ENCODE results near the gene CNNM2.
"Not testable (repeated sequence)": the region's sequence is repeated elsewhere in the genome, so short reads cannot be mapped to it uniquely, and the experiment has no call there.

CNNM2 gene

DNA sequence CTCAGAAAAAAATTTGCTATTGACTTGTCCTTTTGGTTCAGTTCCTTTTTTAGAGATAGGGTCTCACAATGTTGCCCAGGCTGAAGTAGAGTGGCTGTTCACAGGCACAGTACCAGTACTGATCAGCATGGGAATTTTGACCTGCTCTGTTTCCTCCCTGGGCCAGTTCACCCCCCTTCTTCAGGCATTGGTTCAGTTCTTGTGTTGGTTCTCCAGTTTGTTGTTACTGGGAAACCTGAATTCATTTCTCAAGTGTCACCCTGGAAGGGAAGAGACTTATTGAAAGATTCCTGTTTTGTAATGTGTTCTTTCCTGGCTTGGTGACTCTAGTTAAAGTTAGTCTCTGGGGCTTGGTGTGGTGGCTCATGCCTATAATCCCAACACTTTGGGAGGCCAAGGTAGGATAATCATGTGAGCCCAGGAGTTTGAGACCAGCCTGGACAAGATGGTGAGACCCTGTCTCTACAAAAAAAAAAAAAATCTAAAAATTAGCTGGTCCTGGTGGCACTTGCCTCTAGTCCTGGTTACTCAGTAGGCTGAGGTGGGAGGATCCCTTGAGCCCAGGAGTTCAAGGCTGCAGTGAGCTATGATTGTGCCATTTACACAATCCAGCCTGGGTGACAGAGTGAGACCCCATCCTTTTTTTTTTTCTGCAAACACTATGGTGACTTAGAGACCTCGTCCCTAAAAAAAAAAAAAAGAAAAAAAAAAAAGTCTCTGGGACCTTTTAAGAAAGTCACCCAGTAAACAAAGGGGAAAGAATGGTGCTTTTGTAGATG lies 52.7 kb downstream of the CNNM2 start:
- DNase-seq: no peak

- DNase-seq: no peak
Observed at GRCh38 chr10:102975483-102976379, 57.6 kb downstream of the CNNM2 start.

GRCh38 chr10:102976380-102976726 lies 58.3 kb downstream of the CNNM2 start:
- not testable (repeated sequence) for DNase-seq

GRCh38 chr10:102982296-102982695 lies 64.2 kb downstream of the CNNM2 start:
- no peak for DNase-seq

DNA sequence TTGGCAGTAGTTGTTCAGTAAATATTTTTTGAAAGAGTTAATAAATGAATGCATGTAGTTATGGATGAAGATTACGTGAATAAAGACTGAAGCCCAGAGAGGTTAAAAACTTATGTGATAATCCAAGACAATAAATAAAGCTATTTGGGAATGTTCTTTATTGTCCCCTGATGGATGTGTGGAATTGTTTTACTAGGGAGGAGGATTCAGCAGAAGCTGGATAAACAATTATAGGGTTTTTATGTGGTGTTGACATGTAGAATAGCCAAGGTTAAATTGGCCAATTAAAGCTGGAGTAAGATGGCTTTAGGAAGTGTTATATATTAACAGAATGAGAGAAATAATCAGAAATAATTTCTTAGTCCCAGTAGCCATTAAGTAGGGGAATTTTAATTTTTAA lies 66.0 kb downstream of the CNNM2 start:
- DNase-seq: no peak

GRCh38 chr10:102985811-102986210 lies 67.7 kb downstream of the CNNM2 start:
- no peak for DNase-seq

DNA sequence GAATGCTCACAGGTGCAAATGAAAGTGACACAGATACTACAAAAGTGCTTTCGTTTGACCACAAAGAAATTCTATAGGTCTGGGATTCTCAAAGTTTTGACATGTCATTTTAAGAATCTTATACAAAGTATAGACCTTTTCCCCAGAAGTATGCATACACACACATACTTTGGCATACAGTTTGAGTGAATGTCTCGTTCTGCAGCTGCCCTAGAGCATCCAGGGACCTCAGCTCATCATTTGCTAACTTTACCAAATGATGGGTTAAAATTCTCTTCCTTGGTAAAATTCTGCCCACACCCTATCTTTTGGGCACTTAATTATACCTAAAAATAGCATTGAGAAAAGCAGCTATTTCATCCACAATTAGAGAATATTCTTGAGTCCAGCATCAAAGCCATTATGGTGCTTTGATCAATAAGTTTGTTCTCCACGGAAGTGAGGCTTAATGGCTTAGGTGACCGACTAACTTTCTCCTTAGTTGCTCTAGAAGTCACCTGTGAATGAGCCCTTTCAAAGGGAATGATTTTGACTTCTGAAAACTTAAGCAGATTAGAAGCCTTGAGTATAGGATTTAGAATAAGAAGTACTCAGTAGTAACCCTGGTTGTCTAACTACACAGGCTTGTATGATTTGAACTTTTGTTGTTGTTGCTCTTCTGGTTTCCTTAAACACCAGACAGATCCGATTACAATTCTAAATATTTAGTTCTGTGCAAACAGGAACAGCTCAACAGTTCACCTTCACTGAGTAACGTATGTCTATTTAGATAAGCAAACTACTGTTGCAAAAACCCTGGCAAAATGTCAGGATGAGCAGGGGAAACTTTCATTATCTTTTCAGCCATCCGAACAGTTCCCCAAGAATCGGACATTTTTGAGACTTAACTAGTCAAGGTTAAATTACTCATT lies 70.6 kb downstream of the CNNM2 start:
- DNase-seq: no peak

DNA sequence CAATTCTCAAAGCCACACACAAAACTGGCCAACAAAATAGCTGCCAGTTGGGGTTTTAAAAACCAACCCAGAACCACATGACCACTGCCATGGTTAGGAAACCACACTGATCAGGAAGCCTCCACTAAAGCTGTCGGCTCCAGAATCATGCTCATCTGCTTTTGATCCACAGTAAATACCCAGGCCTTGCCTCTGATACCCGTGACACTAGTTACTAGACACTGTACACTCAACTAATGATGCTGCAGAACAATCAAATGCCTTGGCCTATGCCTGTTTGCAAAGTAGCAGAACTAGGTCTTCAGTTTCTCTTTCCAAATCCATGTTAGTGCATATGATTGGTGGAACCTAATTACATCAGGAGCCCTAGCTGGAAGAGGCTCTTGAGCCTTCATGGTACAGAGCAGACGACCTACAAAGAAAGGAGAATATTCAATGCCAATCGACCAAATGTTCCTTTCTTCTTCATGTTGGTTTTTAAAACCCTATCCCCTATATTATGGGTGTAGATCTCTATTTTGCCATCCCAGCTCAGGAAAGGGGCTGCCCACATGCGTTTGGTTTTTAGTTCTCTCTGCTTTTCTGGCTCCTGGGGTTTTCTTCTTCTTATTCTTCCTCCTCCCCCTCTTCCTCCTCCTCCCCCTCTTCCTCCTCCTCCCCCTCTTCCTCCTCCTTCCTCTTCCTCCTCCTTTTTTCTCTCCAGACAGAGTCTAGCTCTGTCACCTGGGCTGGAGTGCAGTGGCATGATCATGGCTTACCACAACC lies 76.6 kb downstream of the CNNM2 start:
- DNase-seq: no peak

DNA sequence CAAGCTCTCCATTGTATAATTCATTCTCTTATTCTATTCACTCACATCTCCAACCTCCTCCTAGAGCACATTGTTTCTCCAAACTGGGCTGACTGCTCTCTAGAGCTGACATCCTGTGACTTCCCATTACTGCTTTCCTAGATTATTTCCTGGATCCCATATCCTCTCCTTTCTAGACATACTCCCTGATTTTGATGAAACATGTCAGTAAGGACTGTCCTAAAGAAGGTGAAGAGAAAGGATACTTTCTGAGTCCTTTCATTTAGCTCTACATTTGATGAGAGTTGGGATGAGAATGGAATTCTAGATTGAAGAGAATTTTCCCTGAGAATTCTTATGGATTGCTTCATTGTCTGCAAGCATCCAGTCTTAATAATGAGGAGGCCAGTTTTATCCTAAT lies 78.8 kb downstream of the CNNM2 start:
- DNase-seq: no peak

GRCh38 chr10:102997998-102998397 lies 79.9 kb downstream of the CNNM2 start:
- DNase-seq: no peak

- DNase-seq: no peak
Observed at GRCh38 chr10:102998399-102998907, 80.4 kb downstream of the CNNM2 start.

DNA sequence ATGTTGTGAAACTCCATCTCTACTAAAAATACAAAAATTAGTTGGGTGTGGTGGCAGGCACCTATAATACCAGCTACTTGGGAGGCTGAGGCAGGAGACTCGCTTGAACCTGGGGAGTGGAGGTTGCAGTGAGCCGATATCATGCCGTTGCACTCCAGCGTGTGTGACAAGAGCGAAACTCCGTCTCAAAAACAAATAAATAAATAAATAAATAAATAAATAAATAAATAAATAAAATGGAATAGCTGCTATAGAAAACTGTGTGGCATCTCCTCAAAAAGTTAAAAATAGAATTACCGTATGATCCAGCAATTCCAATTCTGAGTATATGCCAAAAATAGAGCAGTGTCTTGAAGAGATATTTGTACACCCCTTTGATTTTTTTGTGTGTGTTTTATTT lies 82.0 kb downstream of the CNNM2 start:
- DNase-seq: not testable (repeated sequence)

DNA sequence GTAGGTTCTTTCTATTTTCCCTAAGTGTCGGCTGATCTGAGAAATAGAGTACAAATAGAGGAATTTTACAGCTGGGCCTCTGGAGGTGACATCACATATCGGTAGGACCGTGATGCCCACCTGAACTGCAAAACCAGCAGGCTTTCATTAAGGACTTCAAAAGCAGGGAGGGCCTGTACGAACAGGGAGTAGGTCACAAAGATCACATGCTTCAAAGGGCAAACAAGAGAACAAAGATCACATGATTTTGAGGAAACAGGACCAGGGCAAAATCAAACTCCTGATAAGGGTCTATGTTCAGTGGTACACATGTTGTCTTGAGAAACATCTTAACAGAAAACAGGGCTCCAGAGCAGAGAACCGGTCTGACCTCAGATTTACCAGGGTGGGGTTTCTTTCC lies 88.9 kb downstream of the CNNM2 start:
- no peak for DNase-seq

- DNase-seq: no peak
Observed at GRCh38 chr10:103013416-103013815, 95.3 kb downstream of the CNNM2 start.

GRCh38 chr10:103019425-103019824 lies 101.3 kb downstream of the CNNM2 start:
- DNase-seq: no peak

DNA sequence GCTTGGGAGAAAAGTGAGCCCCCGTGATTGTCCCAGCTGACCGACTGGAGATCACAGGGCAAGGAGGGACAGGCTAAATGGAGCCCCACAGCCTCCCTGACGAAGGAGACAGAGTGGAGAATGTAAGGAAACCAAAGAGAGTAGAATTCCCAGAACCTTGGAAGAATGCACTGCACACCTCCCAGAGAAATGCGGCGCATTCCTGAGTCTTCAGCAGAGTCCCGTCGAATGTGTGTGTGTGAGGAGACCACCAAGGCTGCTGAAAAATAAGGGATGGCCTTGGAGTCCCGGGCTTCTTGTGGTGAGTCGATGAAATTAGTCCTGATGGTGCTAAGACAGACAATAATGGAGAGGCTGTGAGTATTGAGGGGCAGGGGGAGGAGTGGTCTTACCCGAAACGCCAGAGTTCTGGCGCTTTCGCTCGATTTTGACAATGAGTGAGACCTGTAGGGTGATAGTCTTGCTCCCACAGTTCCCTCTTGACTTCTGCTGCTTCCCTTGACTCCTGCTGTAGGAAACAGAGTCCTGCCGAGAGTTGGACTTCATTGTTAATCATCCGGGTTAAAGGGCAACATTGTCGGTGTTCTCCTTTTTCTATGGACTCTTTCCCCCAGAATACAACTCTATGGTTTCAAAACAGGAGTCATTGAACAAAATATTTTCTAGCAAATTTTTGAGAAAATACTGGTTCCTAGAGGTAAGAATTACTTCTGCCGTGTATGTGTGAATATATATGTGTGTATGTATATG lies 103.2 kb downstream of the CNNM2 start:
- DNase-seq: no peak

DNA sequence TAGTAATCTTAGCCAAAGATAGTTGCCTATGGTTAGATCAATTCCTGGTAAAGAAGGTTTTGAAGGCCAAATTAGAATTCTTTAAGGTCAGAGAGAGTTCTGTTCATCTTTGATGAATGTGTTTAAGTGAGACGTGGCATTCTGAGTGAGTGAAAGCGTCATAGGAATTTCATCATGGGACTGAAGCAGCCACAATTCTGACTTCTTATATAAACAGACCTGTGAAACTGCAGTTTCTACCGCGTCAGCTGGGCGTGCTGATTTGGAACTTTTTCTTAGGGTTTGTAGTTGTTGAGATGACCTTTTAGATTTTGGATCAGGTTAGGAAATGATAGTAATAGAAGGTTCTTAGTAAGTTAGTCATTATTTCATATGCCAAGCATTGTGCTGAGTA lies 103.8 kb downstream of the CNNM2 start:
- no peak for DNase-seq

- no peak for DNase-seq
Observed at GRCh38 chr10:103025696-103026095, 107.6 kb downstream of the CNNM2 start.

GRCh38 chr10:103038570-103038969 lies 120.5 kb downstream of the CNNM2 start:
- DNase-seq: no peak

DNA sequence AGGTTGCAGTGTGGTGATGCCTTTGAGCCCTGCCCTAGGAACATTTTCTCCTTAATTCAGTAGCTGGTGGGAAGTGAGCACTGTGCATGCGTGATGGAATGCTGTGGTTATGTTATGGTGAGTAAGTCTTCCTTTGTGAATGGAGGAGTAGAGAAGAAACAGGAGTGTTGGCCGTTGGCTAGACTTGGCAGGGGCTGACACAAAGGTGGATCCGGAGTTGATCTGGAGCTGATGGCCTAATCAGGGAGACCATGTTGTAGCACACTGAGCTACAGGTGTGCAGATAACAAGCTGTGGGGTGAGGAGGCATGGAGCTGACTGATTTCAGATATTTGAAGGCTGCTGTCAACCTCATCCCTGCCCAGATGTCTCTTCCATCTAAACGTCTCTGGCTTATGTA lies 122.3 kb downstream of the CNNM2 start:
- DNase-seq: no peak

DNA sequence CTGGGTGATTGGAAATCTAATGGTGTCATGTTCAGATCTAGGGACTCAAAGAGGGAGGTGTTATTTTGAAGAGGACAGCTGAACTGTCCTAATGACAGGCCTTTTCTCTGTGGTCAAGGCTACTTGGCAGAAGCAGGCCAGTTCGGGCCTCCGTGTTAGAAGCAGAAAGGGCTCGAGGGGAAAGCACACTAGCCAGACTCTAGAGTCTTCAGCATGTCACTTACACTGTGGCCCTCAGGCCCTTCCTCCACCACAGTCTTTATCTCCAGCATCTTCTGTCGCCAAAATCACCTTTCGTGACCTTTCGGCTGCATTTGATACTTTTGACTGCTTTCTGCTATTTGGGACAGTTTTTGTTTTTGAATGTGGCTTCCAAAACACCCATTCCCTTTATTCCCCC lies 123.3 kb downstream of the CNNM2 start:
- no peak for DNase-seq

All from activated naive CD4-positive, alpha-beta T cell (primary cell).